T47D (cell line): ENCODE data around the gene BPIFB4.

Experiments used
- DNase-seq, 2 experiments: peaks; one replicate each; pipeline versions ENCODE4 v3.0.0 to v3.0.0-alpha.2; 2011 to 2012; ENCODE audit warnings: low read depth in 1 of 2, low spot score in 1 of 2
- JUND ChIP-seq: IDR thresholded peaks from 2 replicates; pipeline ENCODE4 v1.6.1; 2012; ENCODE audit warnings: low read depth
- in situ Hi-C: cut with HindIII; loops from 2 replicates; pipeline ENCODE4 v1.10.0; 2016; ENCODE audit warnings: low sequenced_read_pairs, low pct_unique_long_range_greater_than_20kb

BPIFB4 gene

DNA sequence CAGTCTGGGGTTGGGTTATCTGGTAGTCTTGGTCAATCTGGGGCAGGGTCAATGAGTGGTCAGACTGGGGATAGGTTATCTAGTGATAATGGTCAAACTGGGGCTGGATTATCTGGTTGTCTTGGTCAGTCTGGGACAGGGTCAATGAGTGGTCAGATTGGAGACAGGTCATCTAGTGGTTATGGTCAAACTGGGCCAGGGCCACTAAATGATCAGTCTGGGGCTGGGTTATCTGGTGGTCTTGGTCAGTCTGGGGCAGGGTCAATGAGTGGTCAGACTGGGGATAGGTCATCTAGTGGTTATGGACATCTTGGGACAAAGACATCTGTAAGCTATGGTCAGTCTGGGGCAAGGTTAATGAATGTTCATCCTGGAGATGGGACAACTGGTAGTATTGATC lies 60.0 kb downstream of the BPIFB4 start:
- no peak for TF ChIP-seq JUND
- no peak for DNase-seq
- in situ Hi-C loops: no loop called here

DNA sequence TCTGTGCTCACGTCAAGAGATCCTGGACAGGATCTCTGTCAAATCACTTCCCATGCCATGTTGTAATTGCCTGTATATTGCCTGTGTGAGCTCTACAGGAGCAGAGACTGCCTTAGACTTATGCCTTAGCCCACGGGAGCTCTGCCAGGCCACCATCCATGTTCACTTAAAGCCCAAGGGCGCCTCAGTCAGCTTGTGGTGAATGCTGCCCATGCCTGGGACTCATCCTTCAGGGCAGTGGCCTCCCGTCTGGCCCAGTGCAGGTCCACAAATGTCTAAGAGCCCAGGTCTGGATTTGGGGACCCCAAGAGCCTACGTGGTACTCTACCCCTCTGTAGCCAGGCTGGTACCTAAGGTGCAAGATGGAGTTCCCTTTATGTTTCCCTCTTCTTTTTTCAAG lies 66.1 kb downstream of the BPIFB4 start:
- TF ChIP-seq JUND: no peak
- in situ Hi-C loops: no loop called here
- no peak for DNase-seq

DNA sequence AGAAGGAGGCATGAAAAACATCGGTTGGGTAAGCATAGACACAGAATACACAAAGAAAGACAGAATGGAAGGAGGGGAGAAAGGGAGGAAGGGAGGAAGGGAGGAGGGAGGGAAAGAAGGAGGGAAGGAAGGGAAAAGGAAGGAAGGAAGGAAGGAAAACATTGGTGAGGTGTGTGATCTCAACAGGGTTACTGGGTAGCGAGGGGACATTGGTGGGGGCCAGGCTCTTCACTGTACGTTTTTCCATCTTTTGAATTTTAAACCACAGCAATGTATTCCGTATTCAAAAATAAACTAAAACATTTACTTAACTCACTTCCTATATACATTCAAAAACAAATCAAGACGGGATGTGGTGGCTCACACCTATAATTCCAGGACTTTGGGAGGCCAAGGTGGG lies 67.9 kb downstream of the BPIFB4 start:
- TF ChIP-seq JUND: no peak
- in situ Hi-C loops: no loop called here
- no peak for DNase-seq

DNA sequence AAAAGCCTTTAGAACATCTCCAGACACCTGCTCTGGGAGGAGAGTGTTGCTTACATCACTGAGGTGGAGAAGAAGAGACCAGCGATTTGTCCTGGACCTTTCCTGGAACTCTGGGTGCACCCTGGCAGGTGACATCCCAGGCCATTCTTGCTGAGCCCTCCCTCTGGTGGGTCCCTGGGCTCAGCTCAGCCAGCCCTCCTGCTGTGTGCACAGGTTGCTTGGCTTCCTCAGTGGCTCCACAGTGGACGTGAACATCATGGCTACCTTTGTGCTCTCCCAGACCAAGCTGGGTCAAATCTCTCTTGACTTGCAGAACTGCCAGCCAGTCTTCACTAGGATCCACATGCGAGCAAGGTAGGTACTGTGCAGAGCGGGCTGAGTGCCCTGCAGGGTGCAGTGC lies 68.6 kb downstream of the BPIFB4 start:
- no peak for TF ChIP-seq JUND
- DNase-seq: no peak
- in situ Hi-C loops: no loop called here

DNA sequence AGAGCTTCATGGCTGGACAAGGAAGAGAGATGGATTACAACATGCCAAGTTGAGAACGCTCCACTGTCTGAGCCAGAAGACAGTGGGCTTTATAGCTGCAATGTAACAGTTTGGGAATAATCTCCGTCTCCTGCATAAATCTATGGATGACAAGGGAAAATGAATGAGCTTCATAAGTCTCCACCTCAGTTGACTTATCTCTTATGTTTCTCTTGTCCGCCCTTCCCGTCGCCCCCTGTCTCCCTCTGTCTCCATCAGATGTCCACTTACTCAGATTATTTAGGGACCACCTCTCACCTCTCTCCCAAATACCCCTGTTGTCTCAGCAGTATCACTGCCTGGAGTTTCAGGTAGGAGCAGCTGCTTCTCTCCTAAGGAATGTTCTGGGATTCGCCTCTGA lies 74.8 kb downstream of the BPIFB4 start:
- DNase-seq: no peak
- no peak for TF ChIP-seq JUND
- in situ Hi-C loops: no loop called here

DNA sequence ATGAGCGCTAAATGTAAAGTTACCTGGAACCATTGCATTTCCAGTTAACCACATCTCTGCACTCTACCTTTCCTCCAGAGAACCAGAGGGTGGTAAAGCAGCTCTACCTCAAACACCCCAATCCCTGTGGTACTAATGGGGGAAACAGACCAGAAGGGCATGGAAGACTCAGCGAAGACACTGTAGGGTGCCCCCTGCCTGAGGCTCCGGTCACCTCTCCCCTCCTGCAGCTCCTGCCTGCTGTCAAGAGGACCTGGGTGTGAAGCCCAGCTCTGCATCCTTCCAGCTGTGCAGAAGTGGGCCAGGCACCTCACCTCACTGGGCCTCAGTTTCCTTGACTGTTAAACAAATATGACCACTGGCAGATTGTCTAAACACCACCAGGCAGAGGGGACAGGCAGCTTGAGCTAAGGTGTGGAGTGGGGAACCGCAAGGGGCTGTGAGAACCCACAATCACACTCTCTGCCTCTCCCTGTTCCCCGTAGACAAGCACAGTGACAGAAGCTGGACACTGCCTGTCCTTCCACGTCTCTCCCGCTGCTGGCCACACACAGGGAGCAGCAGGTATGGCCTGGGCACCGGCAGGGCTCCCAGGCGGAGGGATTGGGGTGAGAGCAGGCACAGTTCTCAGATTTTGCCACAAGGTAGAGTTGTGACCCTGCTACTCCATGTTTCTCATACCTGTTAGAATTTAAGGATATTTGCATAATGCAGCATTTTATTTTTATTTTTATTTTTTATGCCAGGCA lies 79.4 kb downstream of the BPIFB4 start:
- in situ Hi-C loops: no loop called here
- DNase-seq: no peak
- TF ChIP-seq JUND: no peak

DNA sequence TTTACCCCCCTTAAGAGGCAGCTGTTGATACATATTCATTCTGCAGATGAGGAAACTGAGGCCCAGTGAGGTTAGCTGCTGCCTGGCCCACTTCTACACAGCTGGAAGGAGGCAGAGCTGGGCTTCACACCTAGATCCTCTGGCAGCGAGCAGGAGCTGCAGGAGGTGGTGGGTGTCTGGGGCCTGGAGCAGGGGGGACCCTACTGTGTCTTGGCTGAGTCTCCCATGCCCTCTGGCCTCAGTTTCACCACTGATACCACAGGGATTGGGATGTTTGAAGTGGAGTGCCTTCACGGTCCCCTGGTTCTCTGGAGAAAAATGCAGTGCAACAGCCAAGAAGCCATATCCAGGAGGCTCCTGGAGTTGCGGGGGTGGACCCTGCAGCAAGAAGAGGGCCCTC lies 80.3 kb downstream of the BPIFB4 start:
- TF ChIP-seq JUND: no peak
- in situ Hi-C loops: no loop called here
- no peak for DNase-seq

DNA sequence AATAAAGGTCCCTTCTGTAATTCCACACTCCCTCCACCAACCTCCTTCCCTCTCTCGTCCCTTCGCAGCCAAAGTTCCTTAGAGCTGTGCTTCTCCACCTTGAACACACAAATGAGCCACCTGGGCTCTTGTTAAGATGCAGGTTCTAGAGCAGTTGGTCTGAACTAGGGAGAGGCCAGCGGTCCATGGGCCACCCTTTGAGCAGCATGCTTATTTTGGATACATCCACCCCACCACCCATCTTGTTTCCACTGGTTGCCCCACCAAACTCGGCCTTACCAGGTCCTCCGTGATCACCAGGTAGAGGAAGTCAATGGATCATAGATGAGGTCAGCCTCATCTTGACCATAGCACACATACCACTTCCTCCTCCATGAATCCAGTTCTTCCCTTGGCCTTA lies 81.2 kb downstream of the BPIFB4 start:
- DNase-seq: no peak
- in situ Hi-C loops: no loop called here
- no peak for TF ChIP-seq JUND
